T-helper 1 cell treated with Interleukin-12 subunit alpha and Interleukin-12 subunit beta and Interleukin-4 antibody, amounts not matched to agents 30 μg/mL and 1 μg/mL, for 36 hours (primary cell): ENCODE data around the gene TMEM63A.
A peak's percentile ranks its signal among the peaks of the same experiment; 100 is the strongest.

ENCODE experiments used
- H3K27ac Mint-ChIP-seq: one replicate; pipeline ENCODE4 v1.8.0; 2021; ENCODE audit warnings: mild to moderate bottlenecking, mixed read lengths
- H3K27me3 Mint-ChIP-seq: one replicate; pipeline ENCODE4 v1.8.0; 2021; ENCODE audit warnings: low read depth, mixed read lengths
- H3K36me3 Mint-ChIP-seq: one replicate; pipeline ENCODE4 v1.8.0; 2021; ENCODE audit warnings: low read depth, mixed read lengths
- H3K4me1 Mint-ChIP-seq: one replicate; pipeline ENCODE4 v1.8.0; 2021; ENCODE audit warnings: low read depth, mixed read lengths
- H3K4me3 Mint-ChIP-seq: one replicate; pipeline ENCODE4 v1.8.0; 2021; ENCODE audit warnings: mild to moderate bottlenecking, moderate library complexity, mixed read lengths
- H3K9me3 Mint-ChIP-seq: one replicate; pipeline ENCODE4 v1.8.0; 2021; ENCODE audit warnings: mixed read lengths

Gene TMEM63A

DNA sequence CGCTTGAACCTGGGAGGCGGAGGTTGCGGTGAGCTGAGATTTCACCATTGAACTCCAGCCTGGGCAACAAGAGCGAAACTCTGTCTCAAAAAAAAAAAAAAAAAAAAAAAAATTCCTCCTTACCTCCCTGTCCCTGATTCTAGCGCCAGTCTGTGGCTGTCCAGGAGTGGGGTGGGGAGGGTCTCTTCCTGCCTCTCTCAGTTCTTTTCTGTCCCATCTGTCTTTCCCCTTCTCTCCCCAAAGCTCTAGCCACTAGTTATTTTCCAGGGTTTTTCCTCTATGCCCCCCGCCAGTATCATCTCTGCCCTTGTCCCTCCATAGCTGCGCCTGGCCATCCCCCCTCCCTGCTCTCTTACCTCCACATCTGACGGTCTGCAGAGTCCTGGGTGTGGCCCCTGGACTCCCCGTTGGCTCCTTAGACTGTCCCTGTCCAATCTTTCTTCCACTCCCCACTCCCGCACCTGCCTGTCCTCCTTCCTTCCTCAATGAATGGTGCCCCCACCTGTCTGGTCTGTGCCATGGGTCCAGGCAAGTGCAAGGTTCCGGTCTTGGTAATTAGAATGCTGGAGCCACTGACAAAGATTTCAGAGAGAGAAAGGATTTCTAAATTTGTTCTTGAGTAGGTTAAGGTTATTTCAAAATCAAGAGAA, 1.6 kb upstream of the TMEM63A start:
- Mint-ChIP-seq H3K4me3 (peak overlapping the region; percentile 89), H3K36me3 (peaks cover 9% of the 10 kb centered on the region), H3K4me1 (peaks cover 33% of the 10 kb centered on the region), H3K27ac (peak overlapping the region; percentile 8), H3K9me3 (no peaks in the 10 kb centered on the region), H3K27me3 (peaks cover 27% of the 10 kb centered on the region)

DNA sequence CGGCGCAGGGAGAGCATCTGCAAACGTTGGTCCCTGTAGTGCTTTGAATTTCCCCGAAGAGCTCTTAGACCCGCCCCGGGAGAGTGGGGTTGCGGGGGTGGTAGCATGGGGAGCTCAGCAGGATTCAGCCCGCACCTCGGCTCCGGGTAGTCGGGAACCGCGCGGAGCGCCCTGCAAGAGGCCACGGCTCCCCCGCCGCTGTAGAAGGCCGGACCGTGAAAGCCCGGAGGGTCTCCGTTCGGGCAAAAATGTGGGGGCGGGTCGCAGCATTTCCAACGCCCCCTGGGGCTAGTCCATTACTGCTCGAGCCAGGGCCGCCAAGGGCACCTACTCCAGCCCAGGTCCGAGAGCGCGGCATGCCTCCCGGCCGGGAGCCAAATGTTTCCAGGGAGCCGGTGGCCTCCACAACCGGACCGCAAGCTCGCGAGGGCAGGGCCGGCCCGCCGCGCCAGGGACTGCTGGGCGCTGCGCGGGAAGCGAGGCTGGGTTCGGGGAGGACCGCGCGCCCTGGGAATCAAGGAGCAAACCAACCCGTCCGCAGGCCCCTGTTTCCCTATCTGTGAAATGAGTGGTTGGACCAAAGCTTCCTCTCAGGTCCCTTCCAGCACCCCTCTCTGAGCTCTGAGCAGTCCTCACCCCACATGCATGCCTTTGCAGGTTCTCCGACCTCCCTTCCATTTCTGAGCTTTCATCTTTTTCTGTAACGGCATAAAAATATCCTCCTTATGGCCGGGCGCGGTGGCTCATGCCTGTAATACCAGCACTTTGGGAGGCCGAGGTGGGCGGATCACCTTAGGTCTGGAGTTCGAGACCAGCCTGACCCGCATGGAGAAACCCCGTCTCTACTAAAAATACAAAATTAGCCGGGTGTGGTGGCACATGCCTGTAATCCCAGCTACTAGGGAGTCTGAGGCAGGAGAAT, 775 bp upstream of the TMEM63A start:
- no peaks in the 10 kb centered on the region for H3K9me3 Mint-ChIP-seq
- peak overlapping the region; percentile 65 for H3K27ac Mint-ChIP-seq
- H3K4me1 Mint-ChIP-seq = peaks cover 36% of the 10 kb centered on the region
- H3K27me3 Mint-ChIP-seq = peaks cover 22% of the 10 kb centered on the region
- peak overlapping the region; percentile 89 for H3K4me3 Mint-ChIP-seq
- H3K36me3 Mint-ChIP-seq = peaks cover 12% of the 10 kb centered on the region

DNA sequence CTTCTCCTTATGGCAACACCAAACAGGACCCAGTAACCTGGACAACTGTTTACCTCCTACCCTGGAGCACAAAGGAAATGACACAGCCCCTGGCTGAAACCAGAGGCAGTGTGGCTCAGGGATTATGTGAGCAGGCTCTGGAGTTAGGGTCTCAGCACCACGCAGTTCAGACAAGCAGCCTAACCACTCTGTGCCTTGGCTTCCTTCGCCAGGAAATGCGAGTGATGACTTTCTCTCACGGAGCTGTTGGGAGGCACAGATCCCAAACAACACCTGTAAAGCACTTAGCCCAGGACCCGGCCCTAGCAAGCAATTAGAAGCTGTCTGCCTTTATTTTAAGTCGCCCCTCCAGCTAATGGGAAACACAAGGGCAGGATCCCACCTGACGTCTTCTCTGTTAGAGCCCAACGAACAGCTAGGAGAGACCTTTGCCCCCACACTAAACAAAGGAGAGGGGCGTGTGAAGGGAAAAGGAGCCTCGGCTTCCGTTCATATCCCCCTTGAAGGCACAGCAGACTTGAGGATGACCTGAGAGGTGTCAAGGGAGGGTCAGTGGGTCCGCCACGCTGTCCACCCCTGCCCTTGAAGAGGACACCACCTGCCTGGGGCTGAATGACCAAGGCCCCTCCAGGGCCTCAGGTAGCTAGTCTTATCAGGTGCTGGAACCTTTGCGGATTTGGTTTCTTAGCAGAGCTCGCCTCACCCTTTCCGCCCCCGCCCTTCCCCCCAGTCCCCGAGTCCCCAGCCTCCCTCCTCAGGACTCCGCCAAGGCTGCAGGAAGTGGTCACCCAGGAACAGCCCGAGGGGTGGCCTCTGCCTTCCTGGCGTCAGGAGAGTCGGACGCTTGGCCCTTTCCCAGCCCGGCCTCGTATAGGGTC, 860 bp downstream of the TMEM63A start:
- H3K27ac Mint-ChIP-seq = peak overlapping the region; percentile 83

DNA sequence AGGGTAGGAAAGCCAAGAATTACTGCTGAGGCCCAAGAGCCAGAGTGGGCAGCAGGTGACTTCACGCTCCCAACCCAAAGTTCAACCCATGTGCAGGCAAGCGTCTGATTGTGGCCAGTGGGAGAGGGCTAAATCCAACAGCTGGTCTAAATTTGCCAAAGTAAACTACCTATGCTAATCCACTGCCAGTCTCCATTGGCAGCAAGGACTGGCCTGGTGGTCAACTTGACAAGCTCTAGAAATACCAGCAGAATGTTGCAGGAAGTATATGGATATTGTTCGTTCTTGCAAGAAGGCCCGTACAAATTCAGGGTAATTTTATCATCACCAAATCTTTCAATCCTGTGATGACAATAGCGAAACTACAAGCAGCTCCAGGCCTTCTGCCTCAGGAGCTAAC, 1.5 kb downstream of the TMEM63A start:
- Mint-ChIP-seq H3K4me3 (peak overlapping the region; percentile 87), H3K9me3 (no peaks in the 10 kb centered on the region), H3K4me1 (peaks cover 51% of the 10 kb centered on the region), H3K27ac (peak overlapping the region; percentile 71), H3K27me3 (peaks cover 14% of the 10 kb centered on the region), H3K36me3 (peaks cover 24% of the 10 kb centered on the region)

More for the DNA sequence above, 860 bp downstream of the TMEM63A start:
- Mint-ChIP-seq H3K9me3 (no peaks in the 10 kb centered on the region), H3K4me1 (peaks cover 47% of the 10 kb centered on the region), H3K36me3 (peaks cover 24% of the 10 kb centered on the region), H3K27me3 (peaks cover 16% of the 10 kb centered on the region), H3K4me3 (peak overlapping the region; percentile 87)

DNA sequence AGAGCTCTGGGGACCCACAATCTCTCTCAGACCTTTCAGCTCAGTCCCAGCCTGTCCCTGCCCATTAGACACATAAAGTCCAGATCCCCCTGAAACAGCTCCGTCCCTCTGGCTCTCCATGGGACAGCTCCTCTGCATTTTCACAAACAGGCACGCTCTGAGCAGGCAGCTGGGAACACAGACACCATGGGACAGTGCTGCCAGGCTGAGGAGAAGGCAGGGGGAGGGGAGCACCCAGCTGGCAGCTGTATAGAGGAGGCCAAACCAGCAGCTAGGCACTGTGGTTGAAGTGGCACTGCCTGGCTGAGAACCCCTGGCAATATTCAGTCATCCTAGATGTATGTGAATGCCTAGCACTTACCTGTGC, 2.0 kb downstream of the TMEM63A start:
- H3K4me1 Mint-ChIP-seq = peaks cover 56% of the 10 kb centered on the region
- peaks cover 25% of the 10 kb centered on the region for H3K36me3 Mint-ChIP-seq
- no peak overlapping the region for H3K27ac Mint-ChIP-seq
- no peaks in the 10 kb centered on the region for H3K9me3 Mint-ChIP-seq
- peaks cover 14% of the 10 kb centered on the region for H3K27me3 Mint-ChIP-seq
- peak overlapping the region; percentile 87 for H3K4me3 Mint-ChIP-seq

DNA sequence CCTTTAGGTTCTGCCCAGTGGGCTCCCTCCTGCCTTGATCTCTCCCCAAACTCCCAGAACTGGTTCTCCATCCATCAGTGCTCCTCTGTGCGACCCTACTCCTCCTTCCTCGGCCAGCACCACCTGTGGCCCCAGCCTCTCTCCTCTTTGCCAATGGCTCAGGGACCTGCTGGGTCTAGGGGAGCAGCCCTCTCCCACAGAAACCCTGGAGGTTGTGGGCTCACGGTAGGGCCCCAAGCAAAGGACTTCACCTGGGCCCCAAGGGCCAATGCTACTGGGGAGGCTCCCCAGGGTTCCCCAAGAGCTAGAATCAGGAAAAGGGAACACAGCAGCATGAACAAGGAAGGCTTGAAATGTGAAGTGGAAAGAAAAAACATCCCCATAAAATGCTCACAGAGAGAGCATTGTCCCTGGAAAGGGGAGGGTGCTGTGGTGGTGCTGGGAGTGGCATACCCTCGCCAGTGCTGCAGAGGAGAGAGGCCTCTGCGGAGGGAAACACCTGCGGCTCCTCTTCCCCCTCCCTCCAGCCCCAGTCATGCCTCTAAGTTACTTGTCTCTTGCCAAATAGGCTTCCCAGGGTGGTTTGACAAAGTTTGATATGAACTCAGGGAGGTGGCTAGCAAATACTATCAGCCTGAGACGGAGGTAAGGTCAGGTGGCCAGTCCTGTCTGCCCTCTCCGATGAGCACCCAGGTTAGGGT, 2.5 kb downstream of the TMEM63A start:
- H3K36me3 Mint-ChIP-seq = peaks cover 30% of the 10 kb centered on the region
- peak overlapping the region; percentile 87 for H3K4me3 Mint-ChIP-seq
- peak overlapping the region; percentile 45 for H3K27ac Mint-ChIP-seq
- peaks cover 14% of the 10 kb centered on the region for H3K27me3 Mint-ChIP-seq
- H3K4me1 Mint-ChIP-seq = peaks cover 56% of the 10 kb centered on the region
- H3K9me3 Mint-ChIP-seq = no peaks in the 10 kb centered on the region

DNA sequence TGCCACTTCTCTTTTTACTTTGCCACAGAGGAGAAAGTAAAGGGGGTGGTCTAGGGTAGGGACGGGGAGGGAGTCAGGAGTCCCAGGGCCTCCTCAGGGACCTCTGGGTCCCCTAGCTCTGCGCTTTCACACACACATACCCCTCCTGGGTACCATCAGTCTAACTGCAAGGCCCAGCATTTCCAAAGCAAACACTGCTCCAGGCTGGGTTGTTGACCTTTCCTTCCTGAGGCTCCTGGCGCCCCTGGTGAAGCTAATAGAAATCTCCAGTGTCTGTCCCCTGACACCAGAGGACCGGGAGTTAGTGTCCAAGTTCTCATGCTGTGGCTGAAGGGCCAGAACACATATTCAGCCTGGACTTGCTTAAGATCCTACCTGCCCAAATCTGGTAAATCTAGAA, 3.9 kb downstream of the TMEM63A start:
- peaks cover 51% of the 10 kb centered on the region for H3K4me1 Mint-ChIP-seq
- H3K9me3 Mint-ChIP-seq = no peaks in the 10 kb centered on the region
- H3K4me3 Mint-ChIP-seq = no peak overlapping the region
- peaks cover 36% of the 10 kb centered on the region for H3K36me3 Mint-ChIP-seq
- no peak overlapping the region for H3K27ac Mint-ChIP-seq
- peaks cover 3% of the 10 kb centered on the region for H3K27me3 Mint-ChIP-seq

DNA sequence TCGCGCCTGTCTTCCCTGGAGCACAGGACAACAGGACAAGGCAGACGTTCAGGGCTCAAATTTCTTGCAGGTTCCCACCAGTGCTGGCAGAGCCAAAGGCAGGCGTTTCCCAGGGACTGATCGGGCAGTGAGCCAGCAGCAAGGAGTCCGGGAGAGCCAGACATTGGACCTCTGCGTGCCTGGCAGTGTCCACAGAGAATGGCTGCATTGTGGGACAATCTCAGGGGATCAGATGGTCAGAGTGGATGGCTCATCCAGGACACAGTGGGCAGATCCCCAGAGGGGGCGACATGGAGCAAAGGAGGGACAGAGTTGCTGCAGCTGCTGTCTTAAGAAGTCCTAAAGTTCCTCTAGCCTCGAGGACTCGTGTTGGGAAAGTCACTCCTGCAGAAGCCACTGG, 4.6 kb downstream of the TMEM63A start:
- peaks cover 37% of the 10 kb centered on the region for H3K36me3 Mint-ChIP-seq
- no peaks in the 10 kb centered on the region for H3K9me3 Mint-ChIP-seq
- H3K4me3 Mint-ChIP-seq = no peak overlapping the region
- peaks cover 48% of the 10 kb centered on the region for H3K4me1 Mint-ChIP-seq
- H3K27me3 Mint-ChIP-seq = no peaks in the 10 kb centered on the region
- peak overlapping the region; percentile 74 for H3K27ac Mint-ChIP-seq

DNA sequence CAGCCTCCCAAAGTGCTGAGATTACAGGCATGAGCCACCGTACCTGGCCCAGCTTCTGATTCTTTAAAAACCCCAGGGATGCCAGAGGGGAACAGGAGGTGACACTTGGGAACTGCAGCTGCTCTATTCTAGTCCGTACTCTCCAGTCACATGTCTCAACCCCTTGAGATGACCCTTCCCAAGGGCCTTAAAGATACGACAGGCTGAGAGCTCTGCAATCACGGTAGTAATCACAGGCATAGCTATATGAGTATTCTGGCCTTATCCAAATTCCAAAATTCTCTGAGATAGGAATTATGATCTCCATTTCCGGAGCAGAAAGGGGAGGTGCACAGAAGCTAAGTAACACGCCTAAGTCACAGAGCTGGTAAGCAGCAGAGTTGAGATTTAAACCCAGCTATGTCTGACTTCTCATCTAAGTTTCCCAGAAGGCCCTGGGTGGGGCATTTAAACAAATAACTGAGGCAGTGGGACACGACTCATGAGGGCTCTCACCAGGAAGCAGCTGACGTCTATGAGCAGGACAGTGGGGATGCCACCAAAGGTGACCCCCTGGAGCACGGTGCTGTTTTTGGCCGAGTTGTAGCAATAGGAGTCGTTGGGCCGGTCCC, 5.2 kb downstream of the TMEM63A start:
- H3K36me3 Mint-ChIP-seq = peaks cover 38% of the 10 kb centered on the region
- peaks cover 48% of the 10 kb centered on the region for H3K4me1 Mint-ChIP-seq
- no peaks in the 10 kb centered on the region for H3K27me3 Mint-ChIP-seq
- no peak overlapping the region for H3K4me3 Mint-ChIP-seq
- H3K9me3 Mint-ChIP-seq = no peaks in the 10 kb centered on the region
- H3K27ac Mint-ChIP-seq = no peak overlapping the region

DNA sequence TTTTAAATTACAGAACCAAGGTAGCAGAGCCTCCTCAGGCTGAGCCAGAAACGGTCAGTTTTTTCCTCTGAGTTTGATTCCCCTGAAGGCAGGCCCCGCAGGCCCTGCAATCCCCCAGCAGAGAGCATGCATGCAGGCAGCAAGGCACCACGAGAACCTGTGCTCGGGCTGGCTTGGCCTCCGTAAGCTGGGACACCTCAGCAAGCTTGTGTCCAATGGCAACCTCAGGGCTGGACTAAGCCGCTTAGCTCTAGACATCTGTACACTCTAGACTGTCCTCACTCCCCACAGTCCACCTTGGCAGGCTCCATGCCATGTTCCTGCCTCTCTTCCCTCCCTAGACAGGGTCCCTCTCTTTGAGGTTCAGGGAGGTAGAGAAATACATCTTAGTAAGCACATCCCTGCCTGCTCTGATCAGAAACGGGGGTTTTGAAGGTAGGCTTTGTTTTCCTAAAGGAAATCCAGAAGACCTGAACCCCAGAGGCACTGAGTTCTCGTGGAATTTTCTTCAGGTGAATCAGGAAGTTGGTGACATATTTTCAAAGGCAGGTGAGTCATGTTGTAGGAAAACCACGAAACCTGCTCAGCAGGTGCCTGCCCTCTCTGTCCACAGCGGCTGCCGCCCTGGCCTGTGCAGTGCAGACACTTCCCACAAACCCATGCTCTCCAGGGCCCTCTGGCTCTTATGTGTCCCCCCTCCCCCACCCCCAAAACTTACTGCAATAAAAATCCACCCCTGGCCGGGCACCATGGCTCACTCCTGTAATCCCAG, 7.0 kb downstream of the TMEM63A start:
- Mint-ChIP-seq H3K36me3 (peaks cover 52% of the 10 kb centered on the region), H3K9me3 (no peaks in the 10 kb centered on the region), H3K27me3 (no peaks in the 10 kb centered on the region), H3K27ac (no peak overlapping the region), H3K4me1 (peaks cover 40% of the 10 kb centered on the region), H3K4me3 (no peak overlapping the region)

DNA sequence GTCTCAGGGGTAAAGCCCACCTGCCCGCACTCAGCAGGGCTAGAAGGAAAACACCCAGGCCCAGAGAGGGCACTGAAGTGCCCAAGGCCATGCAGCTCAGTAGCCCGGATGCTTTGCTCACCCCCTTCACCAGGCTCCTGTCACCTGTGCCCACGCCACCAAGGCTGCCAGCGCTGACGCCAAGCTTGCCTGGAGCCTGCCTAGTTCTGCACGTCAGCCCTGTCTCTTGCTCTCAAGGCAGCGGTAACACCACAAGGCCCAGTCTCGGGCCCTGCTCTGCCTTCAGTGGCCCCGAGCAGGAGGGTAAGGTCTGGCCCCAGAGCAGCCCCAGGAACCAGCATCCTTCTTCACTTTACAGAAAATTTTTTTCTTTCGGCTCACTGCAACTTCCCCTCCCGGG, 7.7 kb downstream of the TMEM63A start:
- H3K36me3 Mint-ChIP-seq = peaks cover 47% of the 10 kb centered on the region

DNA sequence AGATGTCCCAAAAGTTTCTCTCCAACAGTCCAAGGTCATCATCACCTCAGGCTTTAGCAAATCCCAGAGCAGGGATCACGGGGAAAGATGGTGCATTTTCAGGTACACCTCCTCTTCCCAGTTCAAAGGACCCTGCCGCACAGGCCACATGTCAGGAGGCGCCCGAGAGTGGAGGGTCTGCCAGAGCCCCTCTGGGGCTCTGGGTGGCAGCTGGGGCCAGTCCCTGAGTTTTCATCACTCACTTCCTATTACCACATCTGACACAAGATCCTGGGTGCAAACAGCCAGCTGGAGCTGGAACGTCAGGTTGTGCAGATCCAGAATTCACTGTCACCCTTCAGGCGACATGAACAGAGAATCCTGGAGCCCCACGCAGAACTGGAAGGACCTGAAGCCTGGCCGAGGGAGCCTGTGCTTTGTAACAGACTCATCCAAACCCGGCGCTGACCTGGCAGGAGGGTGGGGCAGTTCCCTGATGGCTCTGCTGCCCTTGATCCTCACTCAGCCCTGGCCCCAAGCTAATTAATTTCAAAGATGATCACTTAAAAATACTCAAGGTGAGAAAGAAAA, 8.8 kb downstream of the TMEM63A start:
- Mint-ChIP-seq H3K36me3 (peaks cover 44% of the 10 kb centered on the region), H3K27me3 (no peaks in the 10 kb centered on the region), H3K27ac (no peak overlapping the region), H3K9me3 (no peaks in the 10 kb centered on the region), H3K4me1 (peaks cover 23% of the 10 kb centered on the region), H3K4me3 (no peak overlapping the region)

More for the DNA sequence above, 7.7 kb downstream of the TMEM63A start:
- no peak overlapping the region for H3K4me3 Mint-ChIP-seq
- no peaks in the 10 kb centered on the region for H3K9me3 Mint-ChIP-seq
- no peak overlapping the region for H3K27ac Mint-ChIP-seq
- H3K4me1 Mint-ChIP-seq = peaks cover 32% of the 10 kb centered on the region
- no peaks in the 10 kb centered on the region for H3K27me3 Mint-ChIP-seq

DNA sequence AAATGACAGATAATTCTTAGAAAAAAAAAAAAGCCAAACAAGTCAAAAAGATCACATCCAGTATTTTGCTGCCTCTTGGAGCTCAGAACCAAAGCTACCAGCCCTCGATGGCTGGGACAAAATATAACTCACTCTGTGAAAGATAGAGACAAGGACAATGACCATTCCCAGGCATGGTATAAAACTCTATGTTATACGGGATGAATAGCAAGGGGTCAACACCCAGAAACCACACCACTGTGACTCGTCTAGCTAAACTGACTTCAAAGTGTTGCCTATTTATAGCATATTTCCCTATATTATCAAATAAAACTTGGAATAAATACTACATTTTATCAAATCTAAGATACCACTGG, 10.1 kb downstream of the TMEM63A start:
- Mint-ChIP-seq H3K36me3 (peaks cover 46% of the 10 kb centered on the region), H3K4me3 (no peak overlapping the region), H3K9me3 (no peaks in the 10 kb centered on the region), H3K27ac (no peak overlapping the region), H3K27me3 (no peaks in the 10 kb centered on the region), H3K4me1 (peaks cover 22% of the 10 kb centered on the region)
